Gastroesophageal sphincter (tissue), 3 donors: ENCODE results near the gene ANO5.

Experiments
- POLR2A ChIP-seq, 2 donors: fragments of 450-650 bp; IDR thresholded peaks; one replicate each; pipeline ENCODE4 v1.6.1; 2017; ENCODE audit warnings: antibody characterized with exemption in 2 of 2, mild to moderate bottlenecking in 2 of 2, moderate library complexity in 1 of 2
- POLR2AphosphoS5 ChIP-seq: sonication (generic); formaldehyde crosslinking; IDR thresholded peaks from one replicate; pipeline ENCODE4 v1.6.1; 2017; ENCODE audit warnings: antibody characterized with exemption
- TF ChIP-seq, protein P1 (sequence below), 4 experiments: fragments of 200-600 bp in 2 of 4; fragments of 450-650 bp in 2 of 4; sonication (generic) in 1 of 4; IDR thresholded peaks; one replicate each; pipeline ENCODE4 v1.5.1; 2017 to 2019; ENCODE audit warnings: antibody characterized with exemption in 4 of 4, mild to moderate bottlenecking in 2 of 4, moderate library complexity in 2 of 4

GRCh38 chr11:22276535-22276934 lies 83.7 kb downstream of the ANO5 start:
- TF ChIP-seq POLR2A (IDR thresholded peaks at IDR 0.05) (no peak), POLR2AphosphoS5 (no peak)
- TF ChIP-seq, protein P1, sequence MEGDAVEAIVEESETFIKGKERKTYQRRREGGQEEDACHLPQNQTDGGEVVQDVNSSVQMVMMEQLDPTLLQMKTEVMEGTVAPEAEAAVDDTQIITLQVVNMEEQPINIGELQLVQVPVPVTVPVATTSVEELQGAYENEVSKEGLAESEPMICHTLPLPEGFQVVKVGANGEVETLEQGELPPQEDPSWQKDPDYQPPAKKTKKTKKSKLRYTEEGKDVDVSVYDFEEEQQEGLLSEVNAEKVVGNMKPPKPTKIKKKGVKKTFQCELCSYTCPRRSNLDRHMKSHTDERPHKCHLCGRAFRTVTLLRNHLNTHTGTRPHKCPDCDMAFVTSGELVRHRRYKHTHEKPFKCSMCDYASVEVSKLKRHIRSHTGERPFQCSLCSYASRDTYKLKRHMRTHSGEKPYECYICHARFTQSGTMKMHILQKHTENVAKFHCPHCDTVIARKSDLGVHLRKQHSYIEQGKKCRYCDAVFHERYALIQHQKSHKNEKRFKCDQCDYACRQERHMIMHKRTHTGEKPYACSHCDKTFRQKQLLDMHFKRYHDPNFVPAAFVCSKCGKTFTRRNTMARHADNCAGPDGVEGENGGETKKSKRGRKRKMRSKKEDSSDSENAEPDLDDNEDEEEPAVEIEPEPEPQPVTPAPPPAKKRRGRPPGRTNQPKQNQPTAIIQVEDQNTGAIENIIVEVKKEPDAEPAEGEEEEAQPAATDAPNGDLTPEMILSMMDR (IDR thresholded peaks at IDR 0.05), result no peak
